ENCODE measurements around the gene TTC4.
"Not testable (repeated sequence)": the region's sequence is repeated elsewhere in the genome, so short reads cannot be mapped to it uniquely, and the experiment has no call there.

DNA sequence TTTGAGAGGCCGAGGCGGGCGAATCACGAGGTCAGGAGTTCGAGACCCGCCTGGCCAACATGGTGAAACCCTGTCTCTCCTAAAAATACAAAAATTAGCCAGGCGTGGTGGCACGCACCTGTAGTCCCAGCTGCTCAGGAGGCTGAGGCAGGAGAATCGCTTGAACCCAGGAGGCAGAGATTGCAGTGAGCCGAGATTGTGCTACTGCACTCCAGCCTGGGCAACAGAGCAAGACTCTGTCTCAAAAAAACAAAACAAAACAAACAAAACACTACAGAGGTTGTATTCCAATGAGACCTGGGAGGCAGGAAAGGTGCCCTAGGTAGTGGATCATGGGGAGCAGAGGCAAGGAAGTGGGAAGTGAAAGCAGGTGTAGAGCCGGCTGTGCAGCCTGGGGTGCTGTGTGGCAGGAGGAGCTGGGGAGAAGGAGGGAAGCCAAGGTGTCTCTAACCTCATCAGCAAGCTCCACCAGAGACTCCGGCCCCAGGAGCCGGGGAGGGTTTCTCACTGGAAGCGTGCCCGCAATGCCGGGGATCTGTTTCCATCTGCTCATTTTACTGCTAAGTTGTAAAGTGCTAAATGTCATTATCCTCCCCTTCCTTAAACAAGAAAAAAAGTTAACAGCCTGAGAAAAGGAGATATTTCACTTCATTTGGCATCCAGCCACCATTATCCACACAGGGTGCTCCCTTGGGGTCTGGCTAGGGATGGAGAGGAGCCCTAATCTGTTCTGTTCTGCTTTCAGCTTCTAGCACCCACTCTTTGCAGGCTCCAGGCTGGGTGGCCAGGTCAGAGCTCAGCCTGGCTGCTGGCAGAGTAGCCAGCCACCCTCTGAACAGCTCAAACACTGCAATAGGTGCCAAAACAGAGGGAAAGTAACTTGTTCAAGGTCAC lies 60.4 kb downstream of the TTC4 start:
- TF ChIP-seq POLR2A (IDR thresholded peaks at IDR 0.05; ENCODE audit: borderline replicate concordance, extremely low read depth, insufficient read depth, insufficient read length); ZNF274 (IDR thresholded peaks at IDR 0.05; ENCODE audit: low read depth, low read length); TCF7L2 (IDR thresholded peaks at IDR 0.05; ENCODE audit: borderline replicate concordance, extremely low read depth, insufficient read depth, insufficient read length); EGR1 (IDR thresholded peaks at IDR 0.05; ENCODE audit: low read depth); POLR2AphosphoS5 (IDR thresholded peaks at IDR 0.05; ENCODE audit: low read depth, low read length): not testable (repeated sequence)
- TF ChIP-seq, protein P1, sequence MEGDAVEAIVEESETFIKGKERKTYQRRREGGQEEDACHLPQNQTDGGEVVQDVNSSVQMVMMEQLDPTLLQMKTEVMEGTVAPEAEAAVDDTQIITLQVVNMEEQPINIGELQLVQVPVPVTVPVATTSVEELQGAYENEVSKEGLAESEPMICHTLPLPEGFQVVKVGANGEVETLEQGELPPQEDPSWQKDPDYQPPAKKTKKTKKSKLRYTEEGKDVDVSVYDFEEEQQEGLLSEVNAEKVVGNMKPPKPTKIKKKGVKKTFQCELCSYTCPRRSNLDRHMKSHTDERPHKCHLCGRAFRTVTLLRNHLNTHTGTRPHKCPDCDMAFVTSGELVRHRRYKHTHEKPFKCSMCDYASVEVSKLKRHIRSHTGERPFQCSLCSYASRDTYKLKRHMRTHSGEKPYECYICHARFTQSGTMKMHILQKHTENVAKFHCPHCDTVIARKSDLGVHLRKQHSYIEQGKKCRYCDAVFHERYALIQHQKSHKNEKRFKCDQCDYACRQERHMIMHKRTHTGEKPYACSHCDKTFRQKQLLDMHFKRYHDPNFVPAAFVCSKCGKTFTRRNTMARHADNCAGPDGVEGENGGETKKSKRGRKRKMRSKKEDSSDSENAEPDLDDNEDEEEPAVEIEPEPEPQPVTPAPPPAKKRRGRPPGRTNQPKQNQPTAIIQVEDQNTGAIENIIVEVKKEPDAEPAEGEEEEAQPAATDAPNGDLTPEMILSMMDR (IDR thresholded peaks at IDR 0.05 in 2 of 3, conservative IDR thresholded peaks at IDR 0.05 in 1 of 3; ENCODE audit: borderline replicate concordance in 1 of 3, insufficient read depth in 1 of 3, low read depth in 2 of 3, low read length in 2 of 3), result not testable (repeated sequence)
- TF ChIP-seq, protein P2, sequence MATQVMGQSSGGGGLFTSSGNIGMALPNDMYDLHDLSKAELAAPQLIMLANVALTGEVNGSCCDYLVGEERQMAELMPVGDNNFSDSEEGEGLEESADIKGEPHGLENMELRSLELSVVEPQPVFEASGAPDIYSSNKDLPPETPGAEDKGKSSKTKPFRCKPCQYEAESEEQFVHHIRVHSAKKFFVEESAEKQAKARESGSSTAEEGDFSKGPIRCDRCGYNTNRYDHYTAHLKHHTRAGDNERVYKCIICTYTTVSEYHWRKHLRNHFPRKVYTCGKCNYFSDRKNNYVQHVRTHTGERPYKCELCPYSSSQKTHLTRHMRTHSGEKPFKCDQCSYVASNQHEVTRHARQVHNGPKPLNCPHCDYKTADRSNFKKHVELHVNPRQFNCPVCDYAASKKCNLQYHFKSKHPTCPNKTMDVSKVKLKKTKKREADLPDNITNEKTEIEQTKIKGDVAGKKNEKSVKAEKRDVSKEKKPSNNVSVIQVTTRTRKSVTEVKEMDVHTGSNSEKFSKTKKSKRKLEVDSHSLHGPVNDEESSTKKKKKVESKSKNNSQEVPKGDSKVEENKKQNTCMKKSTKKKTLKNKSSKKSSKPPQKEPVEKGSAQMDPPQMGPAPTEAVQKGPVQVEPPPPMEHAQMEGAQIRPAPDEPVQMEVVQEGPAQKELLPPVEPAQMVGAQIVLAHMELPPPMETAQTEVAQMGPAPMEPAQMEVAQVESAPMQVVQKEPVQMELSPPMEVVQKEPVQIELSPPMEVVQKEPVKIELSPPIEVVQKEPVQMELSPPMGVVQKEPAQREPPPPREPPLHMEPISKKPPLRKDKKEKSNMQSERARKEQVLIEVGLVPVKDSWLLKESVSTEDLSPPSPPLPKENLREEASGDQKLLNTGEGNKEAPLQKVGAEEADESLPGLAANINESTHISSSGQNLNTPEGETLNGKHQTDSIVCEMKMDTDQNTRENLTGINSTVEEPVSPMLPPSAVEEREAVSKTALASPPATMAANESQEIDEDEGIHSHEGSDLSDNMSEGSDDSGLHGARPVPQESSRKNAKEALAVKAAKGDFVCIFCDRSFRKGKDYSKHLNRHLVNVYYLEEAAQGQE (IDR thresholded peaks at IDR 0.05; ENCODE audit: low read depth), result not testable (repeated sequence)
- TF ChIP-seq, protein P3, sequence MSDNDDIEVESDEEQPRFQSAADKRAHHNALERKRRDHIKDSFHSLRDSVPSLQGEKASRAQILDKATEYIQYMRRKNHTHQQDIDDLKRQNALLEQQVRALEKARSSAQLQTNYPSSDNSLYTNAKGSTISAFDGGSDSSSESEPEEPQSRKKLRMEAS (IDR thresholded peaks at IDR 0.05), result not testable (repeated sequence)

All from HCT116 (cell line).